Measurements from ENCODE around the gene RALGAPA2.

RALGAPA2 gene

DNA sequence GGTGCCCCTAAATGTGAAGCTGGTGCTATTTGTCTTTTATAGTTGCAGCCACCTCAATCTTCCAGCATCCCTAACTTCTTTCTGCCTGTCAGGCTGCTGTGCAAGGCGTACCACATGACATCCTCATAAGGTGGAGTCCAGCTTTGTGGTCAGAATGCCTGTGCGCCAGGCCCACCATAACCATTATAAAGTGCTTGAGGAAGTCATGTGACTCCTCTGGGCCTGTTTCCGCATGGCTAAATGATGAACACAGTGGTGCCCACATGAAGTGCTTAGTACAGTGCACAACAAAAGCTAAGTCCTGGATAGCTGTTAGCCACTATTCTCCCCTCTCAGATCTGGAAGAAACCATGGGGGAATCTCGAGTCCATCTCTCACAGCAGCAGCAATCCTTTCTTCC lies 268.9 kb downstream of the RALGAPA2 start:
- no peak for TF ChIP-seq CTCF (IDR thresholded peaks at IDR 0.05; ENCODE audit: low read depth, low read length)
- DNase-seq (ENCODE audit: extremely low read depth, low read depth): no peak

- TF ChIP-seq CTCF (IDR thresholded peaks at IDR 0.05; ENCODE audit: low read depth, low read length): no peak
- no peak for DNase-seq (ENCODE audit: extremely low read depth, low read depth)
Observed at GRCh38 chr20:20442466-20442865, 270.0 kb downstream of the RALGAPA2 start.

DNA sequence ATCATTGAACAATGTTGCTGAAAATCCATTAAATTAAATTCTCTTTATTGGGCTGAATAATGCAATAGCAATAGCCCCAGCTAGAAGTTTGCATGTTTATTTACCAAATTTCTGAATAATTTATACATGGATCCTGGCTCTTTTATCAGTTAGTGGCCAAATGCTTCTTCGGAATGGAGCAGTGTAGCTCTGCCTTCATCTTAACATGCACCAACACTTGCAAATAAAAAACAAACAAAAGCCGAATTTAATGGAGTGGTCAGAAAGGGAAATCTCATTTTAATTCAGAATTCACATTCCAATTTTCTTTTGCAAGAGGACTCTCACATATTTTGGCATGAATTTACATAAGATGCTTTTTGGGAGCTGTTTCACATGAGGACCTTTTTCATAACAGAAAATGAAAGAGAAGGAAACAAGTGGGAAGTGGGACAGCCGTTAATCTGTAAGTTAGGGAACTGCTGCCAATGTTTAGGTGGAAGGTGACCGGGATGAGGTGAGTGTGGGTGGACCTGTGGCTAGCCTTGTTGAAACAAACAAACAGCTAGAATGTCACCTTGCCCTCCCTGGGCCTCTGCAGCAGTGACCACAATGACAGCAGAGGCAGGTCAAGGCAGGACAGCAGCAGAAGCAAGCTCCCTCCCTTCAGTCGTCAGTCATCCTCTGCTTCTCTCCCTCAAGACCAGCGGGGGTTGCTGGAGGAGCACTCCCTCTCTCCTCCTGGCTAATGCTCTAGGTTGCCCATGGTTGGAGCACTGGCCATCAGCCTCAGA lies 271.4 kb downstream of the RALGAPA2 start:
- TF ChIP-seq CTCF (IDR thresholded peaks at IDR 0.05; ENCODE audit: low read depth, low read length): no peak

GRCh38 chr20:20440481-20440880 lies 272.0 kb downstream of the RALGAPA2 start:
- DNase-seq (ENCODE audit: extremely low read depth, low read depth): no peak
- no peak for TF ChIP-seq CTCF (IDR thresholded peaks at IDR 0.05; ENCODE audit: low read depth, low read length)

More for the DNA sequence above, 271.4 kb downstream of the RALGAPA2 start:
- DNase-seq (ENCODE audit: extremely low read depth, low read depth): no peak

DNA sequence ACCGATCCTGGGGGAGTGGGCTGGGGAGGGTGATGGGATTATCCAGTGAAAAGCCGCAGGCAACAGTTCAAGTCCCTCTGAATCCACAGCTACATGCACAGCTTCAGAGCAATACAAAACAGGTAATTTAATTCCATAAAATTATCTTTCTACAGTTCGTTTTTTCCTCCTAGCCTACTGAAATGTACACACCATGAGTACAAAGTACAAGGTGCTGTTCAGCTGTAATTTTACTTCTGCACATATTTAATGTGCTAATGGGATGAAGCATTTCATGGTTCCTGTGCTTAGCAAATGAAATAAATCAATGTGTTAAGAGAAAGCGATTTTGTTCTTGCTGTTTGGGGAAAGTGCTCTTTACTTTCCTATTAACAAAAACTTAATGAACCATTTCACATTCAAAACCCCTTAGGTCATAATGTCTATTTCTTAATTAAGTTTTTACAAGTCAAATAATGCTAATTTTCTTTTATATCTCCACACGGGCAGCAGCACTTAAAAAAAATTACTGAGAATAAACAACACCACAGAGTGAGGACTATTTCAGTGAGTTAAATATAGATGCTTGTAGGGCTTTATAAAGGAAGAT lies 272.7 kb downstream of the RALGAPA2 start:
- DNase-seq (ENCODE audit: extremely low read depth, low read depth): no peak
- no peak for TF ChIP-seq CTCF (IDR thresholded peaks at IDR 0.05; ENCODE audit: low read depth, low read length)

- TF ChIP-seq CTCF (IDR thresholded peaks at IDR 0.05; ENCODE audit: low read depth, low read length): no peak
Observed at GRCh38 chr20:20437314-20437713, 275.1 kb downstream of the RALGAPA2 start.

GRCh38 chr20:20436689-20437088 lies 275.8 kb downstream of the RALGAPA2 start:
- no peak for TF ChIP-seq CTCF (IDR thresholded peaks at IDR 0.05; ENCODE audit: low read depth, low read length)
- DNase-seq (ENCODE audit: extremely low read depth, low read depth): no peak

More at GRCh38 chr20:20437314-20437713, 275.1 kb downstream of the RALGAPA2 start:
- DNase-seq (ENCODE audit: extremely low read depth, low read depth): no peak
